Measurements from ENCODE around the gene CHST15.

The CHST15 gene

GRCh38 chr10:124092860-124093773 lies at the start of gene CHST15:
Gene CHST15, minus strand, starts transcription at chr10:124093598. Its CDS starts 47,386 bp downstream, at chr10:124046212.
- TF ChIP-seq, protein P1, sequence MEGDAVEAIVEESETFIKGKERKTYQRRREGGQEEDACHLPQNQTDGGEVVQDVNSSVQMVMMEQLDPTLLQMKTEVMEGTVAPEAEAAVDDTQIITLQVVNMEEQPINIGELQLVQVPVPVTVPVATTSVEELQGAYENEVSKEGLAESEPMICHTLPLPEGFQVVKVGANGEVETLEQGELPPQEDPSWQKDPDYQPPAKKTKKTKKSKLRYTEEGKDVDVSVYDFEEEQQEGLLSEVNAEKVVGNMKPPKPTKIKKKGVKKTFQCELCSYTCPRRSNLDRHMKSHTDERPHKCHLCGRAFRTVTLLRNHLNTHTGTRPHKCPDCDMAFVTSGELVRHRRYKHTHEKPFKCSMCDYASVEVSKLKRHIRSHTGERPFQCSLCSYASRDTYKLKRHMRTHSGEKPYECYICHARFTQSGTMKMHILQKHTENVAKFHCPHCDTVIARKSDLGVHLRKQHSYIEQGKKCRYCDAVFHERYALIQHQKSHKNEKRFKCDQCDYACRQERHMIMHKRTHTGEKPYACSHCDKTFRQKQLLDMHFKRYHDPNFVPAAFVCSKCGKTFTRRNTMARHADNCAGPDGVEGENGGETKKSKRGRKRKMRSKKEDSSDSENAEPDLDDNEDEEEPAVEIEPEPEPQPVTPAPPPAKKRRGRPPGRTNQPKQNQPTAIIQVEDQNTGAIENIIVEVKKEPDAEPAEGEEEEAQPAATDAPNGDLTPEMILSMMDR (IDR thresholded peaks at IDR 0.05) = no peak

DNA sequence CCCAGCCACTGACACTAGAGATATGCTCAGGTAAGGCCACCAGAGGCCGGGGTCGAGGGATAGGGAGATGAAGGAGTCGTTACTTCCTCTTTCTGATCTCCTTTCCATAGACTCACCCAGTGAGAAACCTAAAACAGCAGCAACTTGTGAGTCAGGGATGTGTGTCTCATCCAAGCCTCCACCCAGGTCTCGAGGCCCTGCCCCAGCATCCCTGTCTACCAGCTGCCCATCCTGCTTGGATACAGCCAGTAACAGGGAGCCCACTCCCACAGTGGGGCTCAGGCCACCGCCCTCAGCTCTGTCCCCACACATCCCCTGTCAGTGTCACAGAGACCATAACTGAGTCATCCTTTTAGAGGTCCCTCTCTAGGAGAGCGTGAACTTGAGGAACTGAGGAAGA lies 49.6 kb upstream of the CHST15 start:
- TF ChIP-seq, protein P1 (IDR thresholded peaks at IDR 0.05) = no peak

DNA sequence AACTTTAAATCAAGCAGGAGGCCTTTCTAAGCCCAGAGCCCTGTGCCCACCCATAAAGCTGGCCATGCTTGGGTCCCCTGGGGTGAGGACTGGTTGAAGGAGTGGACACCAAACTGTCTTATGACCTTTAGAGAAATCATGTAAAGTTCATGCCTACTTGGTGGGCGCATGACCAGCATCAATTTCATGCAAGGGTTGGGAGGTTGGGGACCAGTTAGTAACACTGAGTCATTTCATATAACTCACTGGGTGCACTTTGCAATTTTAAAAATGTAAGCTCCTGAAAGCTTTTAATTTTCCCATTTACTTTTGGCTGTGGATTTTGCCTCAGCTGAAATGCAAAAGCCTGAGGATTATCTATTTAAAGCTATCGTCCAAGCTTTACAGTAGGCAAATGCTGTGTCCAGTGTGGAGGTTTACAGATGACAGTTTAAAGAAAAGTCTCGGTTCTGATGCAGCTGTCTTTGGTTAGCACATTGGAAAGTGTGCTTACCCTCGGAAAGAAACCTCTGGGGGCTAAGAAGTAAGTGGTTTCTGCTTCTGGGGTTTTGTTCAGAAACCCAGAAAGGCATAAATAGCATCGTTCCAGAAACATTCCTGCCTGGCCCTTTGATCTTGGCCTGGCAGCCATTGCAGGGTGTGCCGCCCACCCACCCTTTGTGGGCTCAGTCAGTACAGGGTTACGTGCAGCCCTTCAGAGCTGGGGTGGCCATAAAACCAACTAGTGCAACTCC lies 48.8 kb upstream of the CHST15 start:
- TF ChIP-seq, protein P1 (IDR thresholded peaks at IDR 0.05) = no peak

DNA sequence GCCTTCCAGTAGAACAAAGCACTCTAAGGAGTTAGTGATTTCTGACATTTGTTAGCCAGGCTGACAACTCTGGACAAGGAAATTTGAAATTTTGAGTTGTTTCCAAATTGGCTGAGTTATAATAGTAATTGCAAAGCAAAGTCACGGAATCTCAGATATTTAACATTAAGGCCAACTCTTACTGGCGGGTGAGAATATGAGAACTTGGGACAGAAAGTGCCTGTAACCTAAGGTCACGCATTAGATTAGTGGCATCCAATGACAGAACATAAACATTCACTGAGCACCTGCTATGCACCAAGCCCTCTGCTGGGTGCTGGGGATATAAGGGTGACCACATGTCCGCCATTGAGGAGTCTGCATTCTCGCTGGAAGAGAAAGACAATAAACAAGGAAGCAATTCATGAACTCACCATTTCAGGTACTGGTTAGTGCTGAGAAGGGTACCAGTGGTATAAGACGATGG lies 45.5 kb upstream of the CHST15 start:
- TF ChIP-seq, protein P1 (IDR thresholded peaks at IDR 0.05) = no peak

GRCh38 chr10:124138195-124138882 lies 44.9 kb upstream of the CHST15 start:
- TF ChIP-seq, protein P1 (IDR thresholded peaks at IDR 0.05) = no peak

DNA sequence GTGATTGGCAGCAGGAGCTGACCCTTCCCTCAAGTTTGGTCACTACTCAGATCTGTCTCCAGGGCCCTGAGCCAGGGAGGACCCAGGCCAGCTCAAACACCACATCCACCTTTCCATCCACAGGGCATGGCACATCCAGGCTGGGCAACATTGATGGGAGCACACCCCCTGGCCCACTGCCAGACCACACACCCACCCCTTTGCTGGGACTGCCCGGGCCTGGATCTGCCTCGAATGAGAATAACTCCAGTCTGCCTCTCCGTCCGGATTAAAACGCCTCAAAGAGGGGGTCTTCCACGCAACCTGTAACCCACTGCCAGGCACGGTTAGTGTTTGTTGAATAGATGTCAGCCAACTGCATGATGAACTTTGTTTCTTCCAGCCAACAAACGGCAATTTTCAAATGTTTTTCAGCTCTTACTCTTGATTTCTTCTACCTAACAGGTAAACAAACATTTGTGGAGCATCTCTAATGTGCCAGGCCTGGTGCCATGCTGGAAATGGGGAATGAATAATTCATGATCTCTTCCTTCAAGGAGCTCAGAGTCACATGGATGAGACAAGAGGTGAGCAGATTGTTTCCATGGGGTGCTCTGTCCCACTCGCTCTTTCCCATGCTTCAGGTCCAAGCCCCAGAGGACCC lies 41.0 kb upstream of the CHST15 start:
- TF ChIP-seq, protein P1 (IDR thresholded peaks at IDR 0.05) = no peak

GRCh38 chr10:124132876-124133275 lies 39.5 kb upstream of the CHST15 start:
- TF ChIP-seq, protein P1 (IDR thresholded peaks at IDR 0.05) = no peak
